Mesothelial cell of epicardium (in vitro differentiated cells): ENCODE measurements around the gene GPAT3. TPM values are rescaled to one million over a fixed set of nuclear protein-coding genes. Genes with fewer than 3 reads are reported as not detected.
"Not testable (repeated sequence)": the region's sequence is repeated elsewhere in the genome, so short reads cannot be mapped to it uniquely, and the experiment has no call there.

Source experiments
- DNase-seq, 2 experiments: peaks; one replicate each; pipeline ENCODE4 v3.0.0; 2021; ENCODE audit warnings: low spot score in 2 of 2; ENCODE audit not compliant: unreplicated experiment in 2 of 2
- H3K27ac Mint-ChIP-seq: 2 replicates; pipeline ENCODE4 v1.8.0; 2021; ENCODE audit warnings: mixed read lengths
- H3K27me3 Mint-ChIP-seq: 2 replicates; pipeline ENCODE4 v1.8.0; 2021; ENCODE audit warnings: low read depth, mixed read lengths
- H3K36me3 Mint-ChIP-seq: 2 replicates; pipeline ENCODE4 v1.8.0; 2021; ENCODE audit warnings: mixed read lengths
- H3K4me1 Mint-ChIP-seq: 2 replicates; pipeline ENCODE4 v1.8.0; 2021; ENCODE audit warnings: mixed read lengths
- H3K4me3 Mint-ChIP-seq: 2 replicates; pipeline ENCODE4 v1.8.0; 2021; ENCODE audit warnings: mild to moderate bottlenecking, moderate library complexity, mixed read lengths
- H3K9me3 Mint-ChIP-seq: 2 replicates; pipeline ENCODE4 v1.8.0; 2021; ENCODE audit warnings: mixed read lengths
- CTCF ChIP-seq: fragments of 200-600 bp; sonication (generic); IDR thresholded peaks from one replicate; pipeline ENCODE4 v1.5.0; 2021; ENCODE audit warnings: antibody characterized with exemption; ENCODE audit not compliant: unreplicated experiment
- total RNA-seq: library from RNA; stranded (reverse); gene quantifications from 3 replicates; pipeline ENCODE4 v1.2.1, GENCODE V29; 2021

Gene GPAT3
- total RNA-seq, 1 donor from 2014 or later = 0.18 TPM

DNA sequence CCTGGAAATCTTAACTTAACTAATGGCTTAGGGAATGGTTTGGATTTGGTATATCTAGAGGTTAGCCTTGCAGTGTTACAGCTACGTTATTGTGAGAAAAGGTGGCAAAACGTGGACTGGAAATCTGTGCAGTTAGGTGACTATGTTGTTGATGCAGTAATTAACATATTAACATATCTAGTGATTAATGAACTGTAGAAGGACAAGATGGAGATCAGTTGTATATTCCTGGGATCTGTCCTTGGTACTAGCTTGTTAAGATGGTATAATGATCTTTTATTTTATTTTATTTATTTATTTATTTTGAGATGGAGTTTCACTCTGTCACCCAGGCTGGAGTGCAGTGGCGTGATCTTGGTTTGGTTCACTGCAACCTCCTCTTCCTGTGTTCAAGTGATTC, 36.9 kb downstream of the GPAT3 start:
- Mint-ChIP-seq H3K27me3 (no peaks in the 10 kb centered on the region), H3K4me3 (no peak overlapping the region), H3K36me3 (no peaks in the 10 kb centered on the region), H3K27ac (no peak overlapping the region), H3K4me1 (peaks cover 2% of the 10 kb centered on the region), H3K9me3 (no peaks in the 10 kb centered on the region)
- no peak for TF ChIP-seq CTCF
- DNase-seq = no peak

DNA sequence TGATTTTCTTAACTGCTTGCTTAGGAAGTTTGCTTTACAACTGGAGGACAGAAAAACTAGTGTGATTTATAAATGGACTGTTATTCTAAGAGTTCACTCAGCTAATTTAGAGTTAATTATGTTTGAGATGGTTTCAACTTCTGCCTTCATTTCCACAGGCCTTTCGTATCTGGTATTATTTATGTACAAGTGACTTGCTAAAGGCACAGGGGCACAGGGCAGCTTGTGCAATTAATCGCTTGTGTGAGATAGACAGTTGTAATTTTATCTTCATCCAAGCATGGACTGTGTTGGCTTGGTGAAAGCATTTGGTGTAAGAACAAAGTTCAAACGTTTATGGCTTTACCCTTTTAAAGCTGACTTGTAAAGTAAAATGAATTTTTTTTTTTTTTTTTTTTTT, 38.3 kb downstream of the GPAT3 start:
- Mint-ChIP-seq H3K4me1 (peaks cover 2% of the 10 kb centered on the region), H3K4me3 (no peak overlapping the region), H3K36me3 (no peaks in the 10 kb centered on the region), H3K27me3 (no peaks in the 10 kb centered on the region), H3K9me3 (no peaks in the 10 kb centered on the region), H3K27ac (no peak overlapping the region)
- TF ChIP-seq CTCF = no peak
- DNase-seq = no peak

- H3K27ac Mint-ChIP-seq, H3K9me3 Mint-ChIP-seq, H3K4me1 Mint-ChIP-seq, H3K36me3 Mint-ChIP-seq, H3K27me3 Mint-ChIP-seq, DNase-seq, H3K4me3 Mint-ChIP-seq: not testable (repeated sequence)
Observed at GRCh38 chr4:83576237-83576636, 40.3 kb downstream of the GPAT3 start.

DNA sequence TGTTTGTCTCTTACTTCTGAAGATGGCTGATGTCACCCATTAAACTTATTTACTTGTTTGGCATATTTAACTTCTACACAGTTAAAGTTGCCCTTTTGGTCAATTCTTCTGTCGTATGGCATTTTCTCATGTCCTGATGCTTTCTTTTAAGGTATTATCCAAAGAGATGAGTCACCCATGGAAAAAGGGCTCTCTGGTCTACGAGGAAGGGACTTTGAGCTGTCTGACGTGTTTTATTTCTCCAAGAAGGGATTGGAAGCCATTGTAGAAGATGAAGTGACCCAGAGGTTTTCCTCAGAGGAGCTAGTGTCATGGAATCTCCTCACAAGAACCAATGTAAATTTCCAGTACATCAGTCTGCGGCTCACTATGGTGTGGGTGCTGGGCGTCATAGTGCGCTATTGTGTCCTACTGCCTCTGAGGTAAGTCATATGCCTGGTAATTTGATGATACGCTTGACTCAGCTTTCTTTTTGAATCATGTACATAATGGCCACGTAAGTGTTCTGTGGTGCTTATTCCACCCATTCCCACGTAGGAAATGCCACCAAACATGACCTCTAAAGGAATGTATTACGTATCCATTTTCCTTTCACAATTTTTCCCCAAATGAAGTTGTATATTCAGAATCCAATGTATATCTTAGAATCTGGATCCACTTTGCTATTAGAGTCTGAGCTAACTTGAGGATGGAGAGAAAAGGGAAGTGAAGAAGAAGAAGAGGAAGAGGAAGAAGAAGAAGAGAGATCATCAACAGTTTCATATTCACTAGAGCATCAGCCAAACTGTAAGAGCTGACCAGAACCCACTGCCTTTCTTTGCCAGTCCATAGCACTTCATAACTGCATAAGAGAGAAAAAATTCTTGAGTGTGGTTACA, 45.7 kb downstream of the GPAT3 start:
- Mint-ChIP-seq H3K4me3 (no peak overlapping the region), H3K36me3 (no peaks in the 10 kb centered on the region), H3K27ac (no peak overlapping the region), H3K4me1 (no peaks in the 10 kb centered on the region), H3K9me3 (no peaks in the 10 kb centered on the region), H3K27me3 (no peaks in the 10 kb centered on the region)
- DNase-seq = no peak
- no peak for TF ChIP-seq CTCF

- no peak for DNase-seq
- no peaks in the 10 kb centered on the region for H3K36me3 Mint-ChIP-seq
- TF ChIP-seq CTCF = no peak
- H3K4me1 Mint-ChIP-seq = no peaks in the 10 kb centered on the region
- H3K27ac Mint-ChIP-seq = no peak overlapping the region
- H3K9me3 Mint-ChIP-seq = no peaks in the 10 kb centered on the region
- H3K4me3 Mint-ChIP-seq = no peak overlapping the region
- no peaks in the 10 kb centered on the region for H3K27me3 Mint-ChIP-seq
Observed at GRCh38 chr4:83582289-83582785, 46.4 kb downstream of the GPAT3 start.

DNA sequence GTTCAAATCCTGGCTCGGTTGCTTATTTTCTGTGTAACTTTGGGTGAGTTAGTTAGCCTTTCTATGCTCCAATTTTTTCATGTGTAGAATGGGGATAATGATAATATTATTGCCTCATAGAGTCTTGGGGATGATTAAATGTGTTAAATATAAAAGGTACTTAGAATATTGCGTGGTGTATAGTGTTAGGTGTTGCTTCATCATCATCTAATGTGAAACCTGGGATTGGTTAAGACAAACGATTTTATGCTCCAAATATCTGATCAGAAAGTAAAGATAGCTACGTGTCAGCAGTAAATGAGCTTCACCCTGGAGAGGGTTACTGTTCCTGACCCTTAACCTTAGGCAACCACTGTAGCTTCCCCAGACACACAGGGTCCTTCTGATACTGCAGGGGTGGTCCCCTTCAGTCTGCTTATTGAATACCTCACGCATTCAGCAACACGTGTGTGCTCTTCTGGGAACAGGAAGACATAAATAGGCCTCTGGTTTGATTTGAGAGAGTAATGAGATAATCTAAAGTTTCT, 50.1 kb downstream of the GPAT3 start:
- Mint-ChIP-seq H3K4me1 (no peaks in the 10 kb centered on the region), H3K27ac (no peak overlapping the region), H3K9me3 (no peaks in the 10 kb centered on the region), H3K36me3 (no peaks in the 10 kb centered on the region), H3K27me3 (no peaks in the 10 kb centered on the region), H3K4me3 (no peak overlapping the region)
- DNase-seq = no peak
- no peak for TF ChIP-seq CTCF
